ENCODE results near the gene LCE1D.

DNA sequence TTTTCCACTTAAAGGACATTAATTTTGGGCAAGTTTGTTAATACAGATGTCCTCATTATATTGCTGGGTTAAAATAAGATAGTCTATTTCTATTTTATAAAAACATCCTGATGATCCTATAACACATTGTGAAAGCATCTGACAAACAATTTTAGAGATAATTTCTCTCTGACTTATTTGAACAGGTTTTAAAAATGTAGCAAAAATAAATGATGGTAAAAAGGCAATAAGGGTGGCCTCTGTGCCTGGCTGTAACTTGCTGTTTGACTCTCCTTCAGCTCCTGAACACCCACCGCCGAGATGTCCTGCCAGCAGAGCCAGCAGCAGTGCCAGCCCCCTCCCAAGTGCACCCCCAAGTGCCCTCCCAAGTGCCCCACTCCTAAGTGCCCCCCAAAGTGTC, 30.7 kb downstream of the LCE1D start, which contains the start of gene LCE1A:
- TF ChIP-seq CTCF (IDR thresholded peaks at IDR 0.05): no peak
- TF ChIP-seq POLR2A (IDR thresholded peaks at IDR 0.05): no peak

Data from uterus (tissue), 2 donors.